H1 (cell line): ENCODE results near the gene CAMTA1. TPM values are rescaled to one million over a fixed set of nuclear protein-coding genes. Genes with fewer than 3 reads are reported as not detected.

ENCODE experiments used
- BRCA1 ChIP-seq: IDR thresholded peaks from 2 replicates; pipeline ENCODE4 v1.6.1; 2012; ENCODE audit warnings: low read depth, low read length, improper control_type of control experiment
- EZH2 ChIP-seq: fragments of 200-600 bp; sonication (generic); IDR thresholded peaks from 2 replicates; pipeline ENCODE4 v1.7.1; 2012; ENCODE audit warnings: low read depth, mild to moderate bottlenecking, moderate library complexity, low read length, inconsistent platforms; ENCODE audit not compliant: severe bottlenecking
- NANOG ChIP-seq: IDR thresholded peaks from 2 replicates; pipeline ENCODE4 v1.6.1; 2011; ENCODE audit warnings: low read length, low read depth, mild to moderate bottlenecking, inconsistent platforms; ENCODE audit not compliant: insufficient read depth, poor library complexity, severe bottlenecking
- polyA plus RNA-seq, 7 experiments: library from polyadenylated mRNA; depleted of rRNA in 3 of 7; stranded (reverse) in 5 of 7; unstranded in 2 of 7; fragments of >200 nt in 5 of 7; fragments of 200-250 nt in 2 of 7; gene quantifications; 1 replicate in 5 of 7; 2 replicates in 1 of 7; 4 replicates in 1 of 7; pipeline versions ENCODE4 v1.2.1 to v1.2.3, GENCODE V29; 2011 to 2013; ENCODE audit warnings: missing spikeins in 2 of 7, mixed read lengths in 2 of 7
- total RNA-seq: library from RNA; stranded (reverse); fragmentation: NEBNext Ultra II Directional; extraction: Animal tissue kit (Norgen Biotek cat#: 25700); gene quantifications from 2 replicates; pipeline ENCODE4 v1.2.1, GENCODE V29; 2021
- TF ChIP-seq, protein P1 (sequence below): fragments of 300-600 bp; sonication (generic); IDR thresholded peaks from 2 replicates; pipeline ENCODE4 v1.7.1; 2012; ENCODE audit warnings: low read length, moderate library complexity, mild to moderate bottlenecking, inconsistent platforms; ENCODE audit not compliant: insufficient replicate concordance

Gene CAMTA1
- total and polyA plus RNA-seq, 2 of the 8 experiments (the other 6 are each of a cell fraction or from before 2014, with no cell fraction given), result 65.0 to 119 TPM

DNA sequence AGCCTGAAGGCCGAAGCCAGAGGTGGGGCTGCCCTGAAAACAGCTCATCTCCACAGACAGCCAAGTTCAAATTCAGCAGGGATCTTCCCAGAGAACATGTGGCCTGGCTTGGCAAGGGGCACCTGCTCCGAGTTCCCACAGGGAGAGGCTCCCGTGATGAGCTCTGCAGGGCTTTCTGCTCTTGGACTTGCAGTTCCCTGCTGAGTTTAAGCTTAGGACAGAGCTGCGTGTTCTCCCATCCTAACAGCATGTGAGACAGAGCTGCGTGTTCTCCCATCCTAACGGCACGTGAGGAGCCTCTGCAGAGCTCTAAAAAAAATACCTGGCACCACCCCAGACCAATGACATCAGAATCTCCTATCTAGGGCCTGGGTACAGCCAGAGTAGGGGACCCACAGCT is 872.8 kb downstream of the CAMTA1 start (continued):
- TF ChIP-seq, protein P1, sequence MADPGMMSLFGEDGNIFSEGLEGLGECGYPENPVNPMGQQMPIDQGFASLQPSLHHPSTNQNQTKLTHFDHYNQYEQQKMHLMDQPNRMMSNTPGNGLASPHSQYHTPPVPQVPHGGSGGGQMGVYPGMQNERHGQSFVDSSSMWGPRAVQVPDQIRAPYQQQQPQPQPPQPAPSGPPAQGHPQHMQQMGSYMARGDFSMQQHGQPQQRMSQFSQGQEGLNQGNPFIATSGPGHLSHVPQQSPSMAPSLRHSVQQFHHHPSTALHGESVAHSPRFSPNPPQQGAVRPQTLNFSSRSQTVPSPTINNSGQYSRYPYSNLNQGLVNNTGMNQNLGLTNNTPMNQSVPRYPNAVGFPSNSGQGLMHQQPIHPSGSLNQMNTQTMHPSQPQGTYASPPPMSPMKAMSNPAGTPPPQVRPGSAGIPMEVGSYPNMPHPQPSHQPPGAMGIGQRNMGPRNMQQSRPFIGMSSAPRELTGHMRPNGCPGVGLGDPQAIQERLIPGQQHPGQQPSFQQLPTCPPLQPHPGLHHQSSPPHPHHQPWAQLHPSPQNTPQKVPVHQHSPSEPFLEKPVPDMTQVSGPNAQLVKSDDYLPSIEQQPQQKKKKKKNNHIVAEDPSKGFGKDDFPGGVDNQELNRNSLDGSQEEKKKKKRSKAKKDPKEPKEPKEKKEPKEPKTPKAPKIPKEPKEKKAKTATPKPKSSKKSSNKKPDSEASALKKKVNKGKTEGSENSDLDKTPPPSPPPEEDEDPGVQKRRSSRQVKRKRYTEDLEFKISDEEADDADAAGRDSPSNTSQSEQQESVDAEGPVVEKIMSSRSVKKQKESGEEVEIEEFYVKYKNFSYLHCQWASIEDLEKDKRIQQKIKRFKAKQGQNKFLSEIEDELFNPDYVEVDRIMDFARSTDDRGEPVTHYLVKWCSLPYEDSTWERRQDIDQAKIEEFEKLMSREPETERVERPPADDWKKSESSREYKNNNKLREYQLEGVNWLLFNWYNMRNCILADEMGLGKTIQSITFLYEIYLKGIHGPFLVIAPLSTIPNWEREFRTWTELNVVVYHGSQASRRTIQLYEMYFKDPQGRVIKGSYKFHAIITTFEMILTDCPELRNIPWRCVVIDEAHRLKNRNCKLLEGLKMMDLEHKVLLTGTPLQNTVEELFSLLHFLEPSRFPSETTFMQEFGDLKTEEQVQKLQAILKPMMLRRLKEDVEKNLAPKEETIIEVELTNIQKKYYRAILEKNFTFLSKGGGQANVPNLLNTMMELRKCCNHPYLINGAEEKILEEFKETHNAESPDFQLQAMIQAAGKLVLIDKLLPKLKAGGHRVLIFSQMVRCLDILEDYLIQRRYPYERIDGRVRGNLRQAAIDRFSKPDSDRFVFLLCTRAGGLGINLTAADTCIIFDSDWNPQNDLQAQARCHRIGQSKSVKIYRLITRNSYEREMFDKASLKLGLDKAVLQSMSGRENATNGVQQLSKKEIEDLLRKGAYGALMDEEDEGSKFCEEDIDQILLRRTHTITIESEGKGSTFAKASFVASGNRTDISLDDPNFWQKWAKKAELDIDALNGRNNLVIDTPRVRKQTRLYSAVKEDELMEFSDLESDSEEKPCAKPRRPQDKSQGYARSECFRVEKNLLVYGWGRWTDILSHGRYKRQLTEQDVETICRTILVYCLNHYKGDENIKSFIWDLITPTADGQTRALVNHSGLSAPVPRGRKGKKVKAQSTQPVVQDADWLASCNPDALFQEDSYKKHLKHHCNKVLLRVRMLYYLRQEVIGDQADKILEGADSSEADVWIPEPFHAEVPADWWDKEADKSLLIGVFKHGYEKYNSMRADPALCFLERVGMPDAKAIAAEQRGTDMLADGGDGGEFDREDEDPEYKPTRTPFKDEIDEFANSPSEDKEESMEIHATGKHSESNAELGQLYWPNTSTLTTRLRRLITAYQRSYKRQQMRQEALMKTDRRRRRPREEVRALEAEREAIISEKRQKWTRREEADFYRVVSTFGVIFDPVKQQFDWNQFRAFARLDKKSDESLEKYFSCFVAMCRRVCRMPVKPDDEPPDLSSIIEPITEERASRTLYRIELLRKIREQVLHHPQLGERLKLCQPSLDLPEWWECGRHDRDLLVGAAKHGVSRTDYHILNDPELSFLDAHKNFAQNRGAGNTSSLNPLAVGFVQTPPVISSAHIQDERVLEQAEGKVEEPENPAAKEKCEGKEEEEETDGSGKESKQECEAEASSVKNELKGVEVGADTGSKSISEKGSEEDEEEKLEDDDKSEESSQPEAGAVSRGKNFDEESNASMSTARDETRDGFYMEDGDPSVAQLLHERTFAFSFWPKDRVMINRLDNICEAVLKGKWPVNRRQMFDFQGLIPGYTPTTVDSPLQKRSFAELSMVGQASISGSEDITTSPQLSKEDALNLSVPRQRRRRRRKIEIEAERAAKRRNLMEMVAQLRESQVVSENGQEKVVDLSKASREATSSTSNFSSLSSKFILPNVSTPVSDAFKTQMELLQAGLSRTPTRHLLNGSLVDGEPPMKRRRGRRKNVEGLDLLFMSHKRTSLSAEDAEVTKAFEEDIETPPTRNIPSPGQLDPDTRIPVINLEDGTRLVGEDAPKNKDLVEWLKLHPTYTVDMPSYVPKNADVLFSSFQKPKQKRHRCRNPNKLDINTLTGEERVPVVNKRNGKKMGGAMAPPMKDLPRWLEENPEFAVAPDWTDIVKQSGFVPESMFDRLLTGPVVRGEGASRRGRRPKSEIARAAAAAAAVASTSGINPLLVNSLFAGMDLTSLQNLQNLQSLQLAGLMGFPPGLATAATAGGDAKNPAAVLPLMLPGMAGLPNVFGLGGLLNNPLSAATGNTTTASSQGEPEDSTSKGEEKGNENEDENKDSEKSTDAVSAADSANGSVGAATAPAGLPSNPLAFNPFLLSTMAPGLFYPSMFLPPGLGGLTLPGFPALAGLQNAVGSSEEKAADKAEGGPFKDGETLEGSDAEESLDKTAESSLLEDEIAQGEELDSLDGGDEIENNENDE, result no peak
- TF ChIP-seq NANOG (no peak), BRCA1 (no peak), EZH2 (no peak)
